ENCODE data around the gene RBMS1. TPM values are rescaled to one million over a fixed set of nuclear protein-coding genes. Genes with fewer than 3 reads are reported as not detected.

RBMS1 gene
- total RNA-seq, 1 donor from 2014 or later = 54.7 TPM

DNA sequence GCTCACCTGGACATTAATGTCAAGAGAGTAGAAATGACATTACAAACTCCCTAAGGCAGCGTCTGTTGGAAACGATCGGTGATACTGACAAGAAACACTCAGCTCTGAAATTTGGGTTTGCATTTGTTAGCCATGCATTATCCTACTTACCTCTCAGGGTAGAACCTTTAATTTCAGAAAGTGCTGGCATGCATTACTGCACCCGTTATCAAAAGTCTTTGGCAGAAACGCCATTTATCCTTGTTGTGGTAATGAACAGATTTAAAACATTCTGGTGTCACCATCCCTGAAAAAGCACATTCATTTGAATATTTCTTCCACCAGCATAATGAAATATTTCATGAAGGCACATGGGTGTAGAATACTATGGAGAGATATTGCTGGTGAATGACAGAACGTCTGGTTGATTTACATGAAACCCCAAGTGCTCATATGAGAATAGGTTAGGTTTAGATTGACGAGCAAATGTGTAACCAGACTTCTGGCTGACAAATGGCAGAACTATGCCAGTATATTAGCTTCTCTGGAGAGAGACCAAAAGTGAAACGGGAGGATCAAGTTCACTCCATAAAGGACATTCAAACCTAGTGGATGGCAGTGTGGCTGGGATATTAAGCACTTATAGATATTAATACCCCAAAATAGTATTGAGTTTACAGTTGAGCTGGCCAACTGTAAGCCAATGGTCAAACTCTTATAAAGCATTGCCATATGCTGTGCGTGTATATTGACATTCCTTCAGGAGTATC is 240.0 kb downstream of the RBMS1 start:
- DNase-seq (ENCODE audit: low read depth) = no peak
- H3K4me3 ChIP-seq (ENCODE audit: low read depth, low read length) = peak overlapping the region; percentile 59
- TF ChIP-seq, protein P1, sequence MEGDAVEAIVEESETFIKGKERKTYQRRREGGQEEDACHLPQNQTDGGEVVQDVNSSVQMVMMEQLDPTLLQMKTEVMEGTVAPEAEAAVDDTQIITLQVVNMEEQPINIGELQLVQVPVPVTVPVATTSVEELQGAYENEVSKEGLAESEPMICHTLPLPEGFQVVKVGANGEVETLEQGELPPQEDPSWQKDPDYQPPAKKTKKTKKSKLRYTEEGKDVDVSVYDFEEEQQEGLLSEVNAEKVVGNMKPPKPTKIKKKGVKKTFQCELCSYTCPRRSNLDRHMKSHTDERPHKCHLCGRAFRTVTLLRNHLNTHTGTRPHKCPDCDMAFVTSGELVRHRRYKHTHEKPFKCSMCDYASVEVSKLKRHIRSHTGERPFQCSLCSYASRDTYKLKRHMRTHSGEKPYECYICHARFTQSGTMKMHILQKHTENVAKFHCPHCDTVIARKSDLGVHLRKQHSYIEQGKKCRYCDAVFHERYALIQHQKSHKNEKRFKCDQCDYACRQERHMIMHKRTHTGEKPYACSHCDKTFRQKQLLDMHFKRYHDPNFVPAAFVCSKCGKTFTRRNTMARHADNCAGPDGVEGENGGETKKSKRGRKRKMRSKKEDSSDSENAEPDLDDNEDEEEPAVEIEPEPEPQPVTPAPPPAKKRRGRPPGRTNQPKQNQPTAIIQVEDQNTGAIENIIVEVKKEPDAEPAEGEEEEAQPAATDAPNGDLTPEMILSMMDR (conservative IDR thresholded peaks at IDR 0.05; ENCODE audit: low read depth, low read length) = no peak

DNA sequence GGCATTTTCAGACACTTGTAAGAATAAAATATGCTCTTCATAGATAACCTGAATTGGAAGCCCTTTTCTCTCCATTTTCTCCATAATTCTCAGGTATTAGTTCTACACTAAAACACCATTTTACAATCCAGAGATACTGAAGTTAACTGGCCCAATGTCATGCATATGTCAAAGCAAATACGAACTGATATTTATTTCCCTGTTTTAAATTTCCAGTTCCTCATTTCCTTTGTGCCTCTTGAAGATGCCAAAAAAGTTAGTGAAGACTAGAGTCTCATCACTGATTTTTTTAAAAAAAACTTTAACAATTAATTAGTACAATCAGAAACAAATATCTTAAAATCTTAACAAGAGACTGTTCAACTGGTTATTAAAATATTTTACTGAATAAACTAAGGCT is 240.7 kb downstream of the RBMS1 start:
- TF ChIP-seq, protein P1 (conservative IDR thresholded peaks at IDR 0.05; ENCODE audit: low read depth, low read length) = no peak
- H3K4me3 ChIP-seq (ENCODE audit: low read depth, low read length) = peak overlapping the region; percentile 59
- DNase-seq (ENCODE audit: low read depth) = no peak

DNA sequence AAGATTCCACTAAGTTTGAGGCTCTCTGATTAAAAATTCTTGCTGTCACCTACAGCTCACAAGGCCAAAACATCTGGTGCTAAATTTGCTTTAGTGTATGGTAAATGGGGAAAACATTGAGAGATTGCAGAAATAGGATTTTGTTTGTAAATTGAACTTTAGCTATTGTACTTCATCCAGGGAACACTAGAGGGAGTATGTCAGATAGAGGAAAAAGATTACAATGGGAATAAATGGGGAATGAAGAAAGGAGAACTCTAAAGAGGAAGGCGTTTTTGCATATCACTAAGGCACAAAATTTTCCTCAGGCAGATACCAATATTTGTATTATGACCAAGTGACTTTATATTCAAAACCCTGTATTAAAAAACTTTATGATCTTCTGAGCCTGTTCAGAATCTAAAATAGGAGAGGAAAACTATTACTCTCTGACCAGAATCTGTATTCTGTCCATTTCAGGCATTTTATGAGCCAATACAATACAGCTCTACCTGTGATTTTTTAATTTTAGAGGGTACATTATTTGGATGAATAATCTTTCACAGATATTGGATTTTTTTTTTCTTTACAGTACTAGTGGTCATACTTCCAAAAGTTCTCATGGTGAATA is 241.2 kb downstream of the RBMS1 start:
- H3K4me3 ChIP-seq (ENCODE audit: low read depth, low read length) = peak overlapping the region; percentile 59
- no peak for DNase-seq (ENCODE audit: low read depth)
- TF ChIP-seq, protein P1 (conservative IDR thresholded peaks at IDR 0.05; ENCODE audit: low read depth, low read length) = peak; percentile 70

DNA sequence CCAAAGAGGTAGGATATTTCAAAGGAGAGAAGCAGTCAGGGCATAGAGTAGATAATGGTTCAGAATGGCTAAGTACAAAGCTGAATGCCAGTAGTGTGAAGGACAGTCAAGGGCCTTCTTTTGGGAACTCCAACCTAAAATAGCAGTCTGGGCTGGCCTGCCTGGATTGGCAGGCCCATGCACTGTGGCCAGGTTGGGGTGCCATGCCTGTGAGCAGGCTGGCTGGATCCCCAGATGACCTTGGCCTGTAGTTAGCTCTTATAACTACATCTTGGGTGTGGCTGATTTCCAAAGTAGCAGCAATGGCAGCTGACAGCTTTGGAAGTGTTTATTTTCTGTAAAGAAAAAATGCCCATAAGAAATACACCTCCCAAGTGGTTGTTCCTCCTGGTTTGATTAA is 242.0 kb downstream of the RBMS1 start:
- no peak for DNase-seq (ENCODE audit: low read depth)
- TF ChIP-seq, protein P1 (conservative IDR thresholded peaks at IDR 0.05; ENCODE audit: low read depth, low read length) = no peak
- H3K4me3 ChIP-seq (ENCODE audit: low read depth, low read length) = peak overlapping the region; percentile 59

DNA sequence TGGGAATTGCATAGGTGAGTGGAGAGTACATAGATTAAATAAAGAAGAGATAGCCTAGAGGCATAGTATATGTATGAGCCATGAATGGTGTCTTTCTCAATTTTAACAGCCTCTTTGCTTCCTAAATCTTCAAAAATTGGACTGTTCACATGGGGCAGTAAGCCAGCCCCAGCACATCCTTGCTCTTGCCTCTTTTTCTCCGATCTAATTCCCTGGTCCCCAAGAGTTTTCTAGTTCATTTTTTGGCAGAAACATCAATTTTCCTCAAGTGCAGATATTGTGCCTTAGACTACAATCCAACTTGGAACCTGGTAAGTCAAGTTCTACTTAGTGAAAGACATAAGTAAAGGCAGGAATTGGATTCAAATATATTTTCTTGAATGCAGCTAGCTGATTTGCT is 243.7 kb downstream of the RBMS1 start:
- TF ChIP-seq, protein P1 (conservative IDR thresholded peaks at IDR 0.05; ENCODE audit: low read depth, low read length) = no peak
- H3K4me3 ChIP-seq (ENCODE audit: low read depth, low read length) = no peak overlapping the region
- no peak for DNase-seq (ENCODE audit: low read depth)

DNA sequence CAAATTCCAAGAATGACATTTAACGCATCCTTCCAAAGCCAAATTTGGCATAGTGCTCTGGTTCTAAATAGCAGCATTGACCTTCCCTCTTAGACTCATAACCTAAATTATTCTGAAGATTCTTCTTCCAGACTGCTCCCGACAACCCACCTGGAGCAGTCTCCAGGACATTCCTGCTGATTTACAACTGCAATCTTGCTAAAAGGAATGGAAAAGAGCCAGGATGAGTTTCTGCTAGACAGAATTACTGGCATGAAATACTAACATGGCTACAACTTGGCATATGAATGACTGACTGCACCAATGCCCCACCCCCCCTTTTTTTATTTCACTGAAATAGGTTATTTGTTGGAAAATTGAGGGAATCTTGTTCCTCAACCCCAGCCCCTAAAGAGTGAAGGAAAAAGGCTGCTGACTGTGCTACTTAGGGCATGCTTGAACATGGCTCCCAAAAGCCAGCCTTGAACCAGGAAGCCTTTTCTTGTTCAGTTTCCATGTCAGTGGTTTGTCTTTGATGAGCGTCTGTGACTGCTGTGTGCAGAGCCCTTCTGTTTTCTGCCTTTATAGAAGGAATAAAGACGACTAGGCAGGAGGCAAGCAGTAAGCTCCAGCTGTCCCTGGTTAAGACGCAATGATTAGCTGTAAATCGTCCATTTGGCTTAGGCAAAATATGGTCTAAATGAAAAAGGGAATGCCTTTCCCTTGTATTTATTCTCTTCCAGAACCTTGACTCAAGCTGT is 246.1 kb downstream of the RBMS1 start:
- H3K4me3 ChIP-seq (ENCODE audit: low read depth, low read length) = no peak overlapping the region
- DNase-seq (ENCODE audit: low read depth) = no peak
- TF ChIP-seq, protein P1 (conservative IDR thresholded peaks at IDR 0.05; ENCODE audit: low read depth, low read length) = no peak

All from epithelial cell of proximal tubule (primary cell).